Kidney epithelial cell (primary cell): Measurements from ENCODE around the gene EIF4E2. TPM values are rescaled to one million over a fixed set of nuclear protein-coding genes. Genes with fewer than 3 reads are reported as not detected.

Experiments used
- DNase-seq: peaks from one replicate; pipeline ENCODE4 v3.0.0-alpha.2; 2010; ENCODE audit warnings: low read depth
- H3K27me3 ChIP-seq: 2 replicates; pipeline ENCODE4 v1.6.0; 2011; ENCODE audit warnings: low read length; ENCODE audit not compliant: control insufficient read depth, insufficient read depth
- H3K36me3 ChIP-seq: 2 replicates; pipeline ENCODE4 v1.5.1; 2011; ENCODE audit warnings: low read length; ENCODE audit not compliant: control insufficient read depth, insufficient read depth
- H3K4me3 ChIP-seq: 2 replicates; pipeline ENCODE4 v1.5.1; 2011; ENCODE audit warnings: low read depth, mild to moderate bottlenecking, control low read depth, low read length
- CTCF ChIP-seq: IDR thresholded peaks from 2 replicates; pipeline ENCODE4 v1.5.1; 2011; ENCODE audit warnings: mild to moderate bottlenecking, moderate library complexity, low read length, control low read depth, inconsistent platforms; ENCODE audit not compliant: insufficient read depth, poor library complexity, severe bottlenecking
- total RNA-seq: library from RNA; depleted of rRNA; stranded (reverse); fragments of >200 nt; gene quantifications from 2 replicates; pipeline ENCODE4 v1.2.3, GENCODE V29; 2015

The EIF4E2 gene
- total RNA-seq, 1 donor from 2014 or later: 66.9 TPM

GRCh38 chr2:232598293-232598692 lies 47.8 kb downstream of the EIF4E2 start:
- TF ChIP-seq CTCF: no peak
- DNase-seq: no peak

GRCh38 chr2:232600053-232600773 lies 49.7 kb downstream of the EIF4E2 start:
- Histone ChIP-seq H3K36me3 (no peaks in the 10 kb centered on the region), H3K4me3 (no peak overlapping the region), H3K27me3 (peaks cover 3% of the 10 kb centered on the region)
- no peak for DNase-seq
- no peak for TF ChIP-seq CTCF

More at GRCh38 chr2:232598293-232598692, 47.8 kb downstream of the EIF4E2 start:
- Histone ChIP-seq H3K36me3 (no peaks in the 10 kb centered on the region), H3K4me3 (no peak overlapping the region), H3K27me3 (no peaks in the 10 kb centered on the region)

- no peak for DNase-seq
- TF ChIP-seq CTCF: no peak
- Histone ChIP-seq H3K27me3 (peaks cover 3% of the 10 kb centered on the region), H3K4me3 (no peak overlapping the region), H3K36me3 (no peaks in the 10 kb centered on the region)
These were observed 52.8 kb downstream of the EIF4E2 start for GRCh38 chr2:232603283-232603682.

GRCh38 chr2:232604535-232604934 lies 54.0 kb downstream of the EIF4E2 start:
- no peak for TF ChIP-seq CTCF
- no peak for DNase-seq
- H3K4me3 ChIP-seq: no peak overlapping the region
- peaks cover 3% of the 10 kb centered on the region for H3K27me3 ChIP-seq
- H3K36me3 ChIP-seq: no peaks in the 10 kb centered on the region

GRCh38 chr2:232607011-232607410 lies 56.5 kb downstream of the EIF4E2 start:
- Histone ChIP-seq H3K27me3 (peaks cover 3% of the 10 kb centered on the region), H3K4me3 (no peak overlapping the region), H3K36me3 (no peaks in the 10 kb centered on the region)
- no peak for DNase-seq
- no peak for TF ChIP-seq CTCF

GRCh38 chr2:232609607-232610006 lies 59.1 kb downstream of the EIF4E2 start:
- no peak overlapping the region for H3K4me3 ChIP-seq
- no peaks in the 10 kb centered on the region for H3K36me3 ChIP-seq
- H3K27me3 ChIP-seq: no peaks in the 10 kb centered on the region
- no peak for TF ChIP-seq CTCF
- no peak for DNase-seq
